ENCODE measurements around the gene OR5AN1.

- TF ChIP-seq CTCF (conservative IDR thresholded peaks at IDR 0.05) = no peak
- no peak for TF ChIP-seq ZFX (IDR thresholded peaks at IDR 0.05)
Observed at GRCh38 chr11:59365232-59366018, 6.7 kb downstream of the OR5AN1 start.
